ENCODE data around the gene COMP. TPM values are rescaled to one million over a fixed set of nuclear protein-coding genes. Genes with fewer than 3 reads are reported as not detected.

The COMP gene
- total and polyA plus RNA-seq, 2 donors (not counting 1 experiment from before 2014, with no cell fraction given) = not detected

DNA sequence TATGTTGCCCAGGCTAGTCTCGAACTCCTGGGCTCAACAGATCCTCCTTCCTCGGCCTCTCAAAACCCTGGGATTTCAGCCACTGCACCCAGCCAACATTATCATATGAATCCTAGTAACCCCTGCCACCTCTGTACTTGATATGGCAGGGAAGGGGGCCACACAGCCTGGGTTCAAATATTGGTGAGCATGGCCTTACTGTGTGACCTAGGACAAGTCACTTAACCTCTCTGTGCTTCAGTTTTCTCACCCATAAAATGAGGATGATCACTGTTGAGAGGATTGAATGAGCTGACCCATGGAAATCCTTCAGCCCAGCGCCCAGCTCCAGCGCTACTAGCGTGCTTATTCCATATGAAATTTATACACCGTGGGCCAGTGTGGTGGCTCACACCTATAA, 3.6 kb upstream of the COMP start:
- H3K4me1 Mint-ChIP-seq = peaks cover 12% of the 10 kb centered on the region
- WGBS (ENCODE audit: insufficient coverage) = 100% methylated on average over 4 of the region's 6 CpGs
- Histone ChIP-seq H3K36me3 (replicated peaks in 1 of 2; ENCODE audit: control extremely low read depth in 1 of 2, control insufficient read depth in 1 of 2, extremely low read depth in 1 of 2, insufficient read depth in 2 of 2, low read length in 1 of 2) (no peaks in the 10 kb centered on the region), H3K27me3 (replicated peaks in 1 of 4; ENCODE audit: control extremely low read depth in 1 of 4, control insufficient read depth in 3 of 4, insufficient read depth in 4 of 4, low read length in 3 of 4) (peaks cover 0 to 62% (median 12%) of the 10 kb centered on the region in 4 experiments), H4K20me1 (ENCODE audit: control insufficient read depth, insufficient read depth, low read length, poor library complexity, severe bottlenecking) (no peaks in the 10 kb centered on the region), H3K9ac (ENCODE audit: low read length) (no peak overlapping the region), H3K79me2 (ENCODE audit: control insufficient read depth, insufficient read depth, low read length) (no peaks in the 10 kb centered on the region), H3K4me3 (ENCODE audit: control extremely low read depth in 1 of 5, extremely low read depth in 1 of 5, insufficient read depth in 1 of 5, low read depth in 2 of 5, low read length in 4 of 5) (no peak overlapping the region), H2AFZ (ENCODE audit: insufficient read depth, low read depth, low read length, poor library complexity, severe bottlenecking) (no peak overlapping the region), H3K4me1 (ENCODE audit: control insufficient read depth in 2 of 2, insufficient read depth in 2 of 2, low read length in 2 of 2) (peaks cover 14 to 15% of the 10 kb centered on the region in 2 donors), H3K9me3 (ENCODE audit: control extremely low read depth in 1 of 3, control insufficient read depth in 2 of 3, insufficient read depth in 1 of 3, low read length in 2 of 3) (peaks cover 0 to 29% (median 0%) of the 10 kb centered on the region in 3 donors), H3K4me2 (replicated peaks; ENCODE audit: low read depth, low read length, poor library complexity, severe bottlenecking) (no peak overlapping the region), H3K27ac (ENCODE audit: low read length in 2 of 2) (no peak overlapping the region)
- ChIA-PET POLR2A (no interaction called here), CTCF (no interaction called here)
- H3K9me3 Mint-ChIP-seq (ENCODE audit: insufficient read depth) = no peaks in the 10 kb centered on the region
- no peak overlapping the region for H3K4me3 Mint-ChIP-seq
- no peak overlapping the region for H3K27ac Mint-ChIP-seq
- peaks cover 40% of the 10 kb centered on the region for H3K27me3 Mint-ChIP-seq
- intact Hi-C loops (cut with micrococcal nuclease) = no loop called here
- DNase-seq = no peak
- no peak for ATAC-seq (ENCODE audit: low read depth)
- TF ChIP-seq, protein P1, sequence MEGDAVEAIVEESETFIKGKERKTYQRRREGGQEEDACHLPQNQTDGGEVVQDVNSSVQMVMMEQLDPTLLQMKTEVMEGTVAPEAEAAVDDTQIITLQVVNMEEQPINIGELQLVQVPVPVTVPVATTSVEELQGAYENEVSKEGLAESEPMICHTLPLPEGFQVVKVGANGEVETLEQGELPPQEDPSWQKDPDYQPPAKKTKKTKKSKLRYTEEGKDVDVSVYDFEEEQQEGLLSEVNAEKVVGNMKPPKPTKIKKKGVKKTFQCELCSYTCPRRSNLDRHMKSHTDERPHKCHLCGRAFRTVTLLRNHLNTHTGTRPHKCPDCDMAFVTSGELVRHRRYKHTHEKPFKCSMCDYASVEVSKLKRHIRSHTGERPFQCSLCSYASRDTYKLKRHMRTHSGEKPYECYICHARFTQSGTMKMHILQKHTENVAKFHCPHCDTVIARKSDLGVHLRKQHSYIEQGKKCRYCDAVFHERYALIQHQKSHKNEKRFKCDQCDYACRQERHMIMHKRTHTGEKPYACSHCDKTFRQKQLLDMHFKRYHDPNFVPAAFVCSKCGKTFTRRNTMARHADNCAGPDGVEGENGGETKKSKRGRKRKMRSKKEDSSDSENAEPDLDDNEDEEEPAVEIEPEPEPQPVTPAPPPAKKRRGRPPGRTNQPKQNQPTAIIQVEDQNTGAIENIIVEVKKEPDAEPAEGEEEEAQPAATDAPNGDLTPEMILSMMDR (IDR thresholded peaks at IDR 0.05) = no peak
- no peak for TF ChIP-seq EZH2 (IDR thresholded peaks at IDR 0.05; ENCODE audit: borderline replicate concordance, insufficient read depth, low read depth, low read length, poor library complexity, severe bottlenecking)

DNA sequence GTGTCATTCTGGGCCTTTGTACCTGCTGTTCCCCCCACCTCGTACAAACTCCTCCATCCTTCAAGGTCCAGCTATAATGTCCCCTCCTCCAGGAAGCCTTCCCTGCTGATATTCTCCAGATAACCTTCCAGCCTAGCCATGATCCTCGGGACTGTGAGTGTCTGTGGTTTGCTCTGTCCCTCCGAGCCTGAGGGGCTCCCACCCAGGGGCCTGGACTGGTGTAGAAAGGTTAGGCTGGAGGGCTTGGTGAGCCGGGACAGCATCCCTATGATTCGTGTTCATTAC, 2.9 kb upstream of the COMP start:
- H3K4me3 Mint-ChIP-seq = no peak overlapping the region
- intact Hi-C loops (cut with micrococcal nuclease) = no loop called here
- Histone ChIP-seq H3K27me3 (replicated peaks in 1 of 4; ENCODE audit: control extremely low read depth in 1 of 4, control insufficient read depth in 3 of 4, insufficient read depth in 4 of 4, low read length in 3 of 4) (peaks cover 0 to 66% (median 17%) of the 10 kb centered on the region in 4 experiments), H3K4me3 (ENCODE audit: control extremely low read depth in 1 of 5, extremely low read depth in 1 of 5, insufficient read depth in 1 of 5, low read depth in 2 of 5, low read length in 4 of 5) (no peak overlapping the region), H4K20me1 (ENCODE audit: control insufficient read depth, insufficient read depth, low read length, poor library complexity, severe bottlenecking) (peaks cover 4% of the 10 kb centered on the region), H3K79me2 (ENCODE audit: control insufficient read depth, insufficient read depth, low read length) (no peaks in the 10 kb centered on the region), H3K9me3 (ENCODE audit: control extremely low read depth in 1 of 3, control insufficient read depth in 2 of 3, insufficient read depth in 1 of 3, low read length in 2 of 3) (peaks cover 0 to 29% (median 0%) of the 10 kb centered on the region in 3 donors), H3K27ac (ENCODE audit: low read length in 2 of 2) (no peak overlapping the region), H3K4me1 (ENCODE audit: control insufficient read depth in 2 of 2, insufficient read depth in 2 of 2, low read length in 2 of 2) (peaks cover 22 to 23% of the 10 kb centered on the region in 2 donors), H3K36me3 (replicated peaks in 1 of 2; ENCODE audit: control extremely low read depth in 1 of 2, control insufficient read depth in 1 of 2, extremely low read depth in 1 of 2, insufficient read depth in 2 of 2, low read length in 1 of 2) (no peaks in the 10 kb centered on the region), H3K4me2 (replicated peaks; ENCODE audit: low read depth, low read length, poor library complexity, severe bottlenecking) (no peak overlapping the region), H2AFZ (ENCODE audit: insufficient read depth, low read depth, low read length, poor library complexity, severe bottlenecking) (no peak overlapping the region), H3K9ac (ENCODE audit: low read length) (no peak overlapping the region)
- 67% methylated on average over 2 of the region's 5 CpGs for WGBS (ENCODE audit: insufficient coverage)
- H3K27ac Mint-ChIP-seq = no peak overlapping the region
- no peaks in the 10 kb centered on the region for H3K9me3 Mint-ChIP-seq (ENCODE audit: insufficient read depth)
- ChIA-PET CTCF (no interaction called here), POLR2A (no interaction called here)
- DNase-seq (no peak), ATAC-seq (ENCODE audit: low read depth) (no peak)
- peaks cover 19% of the 10 kb centered on the region for H3K4me1 Mint-ChIP-seq
- TF ChIP-seq, protein P1 (IDR thresholded peaks at IDR 0.05) = no peak
- TF ChIP-seq EZH2 (IDR thresholded peaks at IDR 0.05; ENCODE audit: borderline replicate concordance, insufficient read depth, low read depth, low read length, poor library complexity, severe bottlenecking) = no peak
- H3K27me3 Mint-ChIP-seq = peaks cover 46% of the 10 kb centered on the region

Measured in B cell (primary cell).